PC-9 (cell line): ENCODE data around the gene DCAF12.

Source experiments
- CTCF ChIP-seq: fragments of 200-600 bp; sonication (generic); conservative IDR thresholded peaks from 2 replicates; pipeline ENCODE4 v1.6.1; 2017; ENCODE audit warnings: mixed run types, antibody characterized with exemption, mild to moderate bottlenecking, moderate library complexity
- EZH2 ChIP-seq: fragments of 200-600 bp; sonication (generic); IDR thresholded peaks from 2 replicates; pipeline ENCODE4 v1.8.0; 2017; ENCODE audit warnings: antibody characterized with exemption, low read depth

- TF ChIP-seq EZH2: no peak
- TF ChIP-seq CTCF: no peak
Observed at GRCh38 chr9:34124926-34125325, 1.6 kb downstream of the DCAF12 start.
